Bronchial epithelial cell (primary cell): ENCODE measurements around the gene ARMCX2. TPM values are rescaled to one million over a fixed set of nuclear protein-coding genes. Genes with fewer than 3 reads are reported as not detected.

ENCODE experiments used
- DNase-seq: peaks from one replicate; pipeline ENCODE4 v3.0.0-alpha.2; 2010; ENCODE audit warnings: low read depth
- FAIRE-seq: peaks from 2 replicates; lab custom pipeline; 2011; peaks lifted over from hg19 to GRCh38; lab: Jason Lieb, UNC
- H3K27me3 ChIP-seq: 2 replicates; pipeline ENCODE4 v1.5.1; 2011; ENCODE audit warnings: low read length; ENCODE audit not compliant: control insufficient read depth, insufficient read depth
- H3K36me3 ChIP-seq: 2 replicates; pipeline ENCODE4 v1.5.1; 2011; ENCODE audit warnings: low read length; ENCODE audit not compliant: control insufficient read depth, insufficient read depth
- H3K4me3 ChIP-seq: 2 replicates; pipeline ENCODE4 v1.5.1; 2011; ENCODE audit warnings: mild to moderate bottlenecking, low read depth, low read length, control low read depth
- CTCF ChIP-seq: IDR thresholded peaks from 2 replicates; pipeline ENCODE4 v1.5.1; 2011; ENCODE audit warnings: mild to moderate bottlenecking, moderate library complexity, low read length, control low read depth, inconsistent platforms; ENCODE audit not compliant: insufficient read depth, severe bottlenecking
- total RNA-seq: library from RNA; depleted of rRNA; stranded (reverse); fragments of >200 nt; gene quantifications from 2 replicates; pipeline ENCODE4 v1.2.1, GENCODE V29; 2014

Gene ARMCX2
- total RNA-seq, 1 donor from 2014 or later = 30.0 TPM

GRCh38 chrX:101639583-101639982 lies 20.1 kb downstream of the ARMCX2 start:
- no peak for TF ChIP-seq CTCF
- Histone ChIP-seq H3K36me3 (no peaks in the 10 kb centered on the region), H3K27me3 (no peaks in the 10 kb centered on the region), H3K4me3 (no peak overlapping the region)
- no peak for DNase-seq
- FAIRE-seq = no peak

- Histone ChIP-seq H3K36me3 (no peaks in the 10 kb centered on the region), H3K4me3 (no peak overlapping the region), H3K27me3 (no peaks in the 10 kb centered on the region)
- no peak for TF ChIP-seq CTCF
- no peak for DNase-seq
- FAIRE-seq = no peak
Observed at GRCh38 chrX:101619364-101619763, 40.3 kb downstream of the ARMCX2 start.

GRCh38 chrX:101617211-101618191 lies 42.1 kb downstream of the ARMCX2 start, which contains the start of gene ARMCX6:
Gene ARMCX6, minus strand, starts transcription at chrX:101618000. Its CDS starts 1,380 bp downstream, at chrX:101616620.
- DNase-seq (peak; percentile 55), FAIRE-seq (no peak)
- Histone ChIP-seq H3K36me3 (no peaks in the 10 kb centered on the region), H3K27me3 (no peaks in the 10 kb centered on the region), H3K4me3 (peak within 1 kb of the TSS; percentile 66)
- peak; percentile 26 for TF ChIP-seq CTCF

GRCh38 chrX:101605728-101606127 lies 53.9 kb downstream of the ARMCX2 start:
- FAIRE-seq (no peak), DNase-seq (no peak)
- Histone ChIP-seq H3K4me3 (no peak overlapping the region), H3K27me3 (no peaks in the 10 kb centered on the region), H3K36me3 (no peaks in the 10 kb centered on the region)
- no peak for TF ChIP-seq CTCF

Other genes with a start within 250 kb of the ARMCX2 start
- gene ARMCX4, start 174.4 kb downstream of the ARMCX2 start, total RNA-seq = 0.79 and 1.8 TPM in 2 replicates
- 5.8 and 7.4 TPM in 2 replicates for gene ARMCX1, start 109.3 kb downstream of the ARMCX2 start, total RNA-seq
- gene ARMCX6, start 41.9 kb downstream of the ARMCX2 start, total RNA-seq = 15.0 and 18.7 TPM in 2 replicates
- 35.0 and 37.5 TPM in 2 replicates for gene ARMCX3, start 36.7 kb downstream of the ARMCX2 start, total RNA-seq